HG02870 (cell line): ENCODE results near the gene ZNF778.

Experiments used
- ATAC-seq: cut with Tn5 transposase; IDR thresholded peaks from one replicate; pipeline ENCODE4 v1.9.1; 2021; ENCODE audit warnings: mild to moderate bottlenecking, moderate library complexity; ENCODE audit not compliant: unreplicated experiment

The ZNF778 gene

GRCh38 chr16:89193576-89194293 lies 23.8 kb upstream of the ZNF778 start:
- no peak for ATAC-seq

- ATAC-seq = no peak
Observed at GRCh38 chr16:89194340-89195311, 22.9 kb upstream of the ZNF778 start.

GRCh38 chr16:89195521-89196171 lies 21.9 kb upstream of the ZNF778 start:
- no peak for ATAC-seq

GRCh38 chr16:89197033-89197632 lies 20.4 kb upstream of the ZNF778 start:
- ATAC-seq = no peak

GRCh38 chr16:89197633-89198416 lies 19.7 kb upstream of the ZNF778 start:
- no peak for ATAC-seq

GRCh38 chr16:89198417-89199240 lies 18.9 kb upstream of the ZNF778 start:
- no peak for ATAC-seq

GRCh38 chr16:89199241-89200123 lies 18.0 kb upstream of the ZNF778 start:
- no peak for ATAC-seq

GRCh38 chr16:89200124-89200849 lies 17.2 kb upstream of the ZNF778 start, which contains the start of gene SLC22A31:
SLC22A31 (minus strand) TSS chr16:89200537; CDS start chr16:89200501, 36 bp downstream.
- ATAC-seq = no peak

GRCh38 chr16:89200850-89201411 lies 16.6 kb upstream of the ZNF778 start:
- ATAC-seq = no peak

- no peak for ATAC-seq
Observed at GRCh38 chr16:89201439-89202377, 15.8 kb upstream of the ZNF778 start.

GRCh38 chr16:89202422-89203215 lies 14.9 kb upstream of the ZNF778 start:
- ATAC-seq = no peak

- ATAC-seq = no peak
Observed at GRCh38 chr16:89207993-89208392, 9.5 kb upstream of the ZNF778 start.

GRCh38 chr16:89209522-89210044 lies 7.9 kb upstream of the ZNF778 start:
- no peak for ATAC-seq

GRCh38 chr16:89210165-89210903 lies 7.2 kb upstream of the ZNF778 start:
- no peak for ATAC-seq
